ENCODE results near the gene SLC16A3.

DNA sequence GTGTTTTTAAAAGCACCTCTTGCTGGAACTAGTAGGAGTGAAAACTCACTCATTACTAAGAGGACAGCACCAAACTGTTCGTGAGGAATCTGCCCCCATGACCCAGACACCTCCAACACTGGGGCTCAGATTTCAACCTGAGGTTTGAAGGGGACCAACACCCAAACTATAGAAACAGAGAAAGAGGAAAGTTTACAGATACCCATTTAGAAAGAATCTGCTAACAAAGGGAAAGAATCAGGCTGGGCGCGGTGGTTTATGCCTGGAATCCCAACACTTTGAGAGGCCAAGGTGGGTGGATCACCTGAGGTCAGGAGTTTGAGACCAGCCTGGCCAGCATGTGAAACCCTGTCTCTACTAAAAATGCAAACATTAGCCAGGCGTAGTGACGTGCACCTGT lies 48.1 kb downstream of the SLC16A3 start:
- TF ChIP-seq YY1 (IDR thresholded peaks at IDR 0.05; ENCODE audit: insufficient read depth, insufficient read length) = no peak
- TF ChIP-seq ZNF274 (IDR thresholded peaks at IDR 0.05; ENCODE audit: low read depth, low read length) = no peak
- no peak for TF ChIP-seq SUZ12 (IDR thresholded peaks at IDR 0.05; ENCODE audit: extremely low read depth, insufficient read depth, insufficient read length)
